GM21576 (cell line): ENCODE data around the gene MRPL27.

Experiments used
- ATAC-seq: cut with Tn5 transposase; IDR thresholded peaks from one replicate; pipeline ENCODE4 v1.9.1; 2021; ENCODE audit warnings: mild to moderate bottlenecking, moderate library complexity; ENCODE audit not compliant: unreplicated experiment

Gene MRPL27

DNA sequence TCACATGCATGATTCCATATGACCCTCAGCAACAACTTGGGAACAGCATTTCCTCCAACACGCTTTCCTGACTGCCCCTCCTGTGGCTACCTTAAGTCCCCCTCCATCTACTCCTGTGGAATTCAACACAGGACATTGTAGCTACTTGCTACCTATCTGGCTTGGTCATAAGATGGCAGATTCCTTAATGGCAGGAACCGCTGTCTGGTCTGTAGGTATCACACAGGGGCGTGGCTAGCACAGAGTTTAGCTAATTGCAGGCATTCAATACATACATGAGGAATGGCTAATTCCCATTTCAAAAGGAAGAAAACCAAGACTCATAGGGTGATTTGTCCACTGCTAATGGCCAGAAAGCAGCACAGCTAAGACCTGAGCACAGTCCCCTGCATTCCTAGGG, 15.7 kb upstream of the MRPL27 start:
- ATAC-seq, result no peak

DNA sequence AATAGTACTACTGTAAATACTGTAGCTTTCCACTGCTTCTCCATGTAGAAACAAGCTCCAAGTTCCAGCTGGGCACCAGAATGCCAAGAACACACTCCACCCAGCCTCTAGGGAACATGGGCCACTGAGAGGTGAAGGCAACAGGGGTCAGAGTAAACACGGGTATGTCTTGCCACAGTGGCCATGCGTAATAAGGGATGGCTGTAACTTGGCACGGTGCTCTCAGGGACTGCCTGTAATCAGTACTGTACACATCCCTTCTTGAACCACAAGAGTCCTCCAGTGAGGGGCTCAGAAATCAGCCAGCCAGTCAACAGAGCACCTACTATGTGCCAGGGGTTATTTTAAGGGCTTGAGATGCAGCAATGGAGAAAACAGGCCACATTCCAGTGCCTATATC, 13.5 kb upstream of the MRPL27 start:
- no peak for ATAC-seq

DNA sequence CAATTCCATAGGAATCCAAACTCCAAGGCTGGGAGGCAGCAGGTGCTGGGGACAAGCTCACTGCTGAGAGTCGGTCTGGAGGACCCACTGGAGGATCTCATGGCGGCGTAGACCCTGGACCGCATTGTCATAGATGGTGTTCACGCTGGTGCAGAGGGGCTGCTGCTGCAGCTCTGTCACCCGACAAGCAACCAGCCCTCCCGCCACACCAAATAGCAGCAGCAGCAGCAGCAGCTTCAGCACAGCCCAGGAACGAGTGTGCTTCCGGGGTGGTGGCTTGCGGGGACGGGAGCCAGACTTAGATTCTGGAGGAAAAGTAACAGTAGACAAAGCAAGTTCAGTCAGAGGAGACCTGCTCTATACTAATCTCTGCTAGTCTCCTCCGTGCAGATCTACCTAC, 9.9 kb upstream of the MRPL27 start:
- ATAC-seq, result no peak

DNA sequence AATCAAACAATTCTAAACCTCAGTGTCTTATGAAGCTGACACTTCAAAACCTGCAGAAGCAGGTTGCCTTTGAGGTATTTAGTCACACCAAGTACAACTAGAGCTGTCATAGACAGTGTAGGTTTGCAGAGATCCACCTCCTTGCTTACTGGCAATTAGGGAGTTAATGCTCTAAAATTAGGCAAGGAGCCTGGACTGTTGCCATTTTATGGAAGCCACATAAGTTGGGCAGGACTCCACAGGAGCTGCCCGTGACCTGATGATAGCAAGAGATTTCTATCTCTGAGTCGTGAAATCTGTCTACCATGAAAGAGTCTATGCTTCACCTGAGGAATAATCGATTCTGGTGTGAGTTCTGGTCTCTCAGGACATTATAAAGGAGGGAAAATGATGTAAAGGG, 8.9 kb upstream of the MRPL27 start:
- no peak for ATAC-seq

DNA sequence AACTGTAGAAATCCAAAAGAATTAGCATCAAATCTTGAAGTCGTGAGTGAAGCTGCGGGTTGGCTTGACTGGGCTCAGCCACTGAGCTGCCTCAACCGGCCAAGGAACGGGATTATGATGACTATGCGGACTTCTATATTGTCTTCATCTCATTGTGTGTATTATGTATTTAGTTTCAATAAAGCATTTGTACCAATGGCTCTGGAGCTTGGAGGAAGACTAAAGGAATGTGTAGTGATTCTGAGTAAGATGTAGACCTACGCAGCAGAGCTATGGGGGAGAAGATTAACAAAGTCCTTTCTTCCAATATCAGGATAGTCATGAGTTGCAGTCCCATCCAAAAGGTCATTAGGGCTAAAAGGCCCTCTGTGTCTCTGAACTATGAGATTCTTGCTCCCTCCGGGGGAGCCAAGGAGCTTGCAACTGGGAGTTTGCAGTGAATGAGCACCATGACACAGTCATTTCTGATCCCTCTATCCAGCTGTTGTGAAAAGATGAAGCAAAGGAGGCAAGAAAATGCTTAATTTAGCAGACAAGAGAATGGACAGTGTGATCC, 8.4 kb upstream of the MRPL27 start:
- no peak for ATAC-seq

DNA sequence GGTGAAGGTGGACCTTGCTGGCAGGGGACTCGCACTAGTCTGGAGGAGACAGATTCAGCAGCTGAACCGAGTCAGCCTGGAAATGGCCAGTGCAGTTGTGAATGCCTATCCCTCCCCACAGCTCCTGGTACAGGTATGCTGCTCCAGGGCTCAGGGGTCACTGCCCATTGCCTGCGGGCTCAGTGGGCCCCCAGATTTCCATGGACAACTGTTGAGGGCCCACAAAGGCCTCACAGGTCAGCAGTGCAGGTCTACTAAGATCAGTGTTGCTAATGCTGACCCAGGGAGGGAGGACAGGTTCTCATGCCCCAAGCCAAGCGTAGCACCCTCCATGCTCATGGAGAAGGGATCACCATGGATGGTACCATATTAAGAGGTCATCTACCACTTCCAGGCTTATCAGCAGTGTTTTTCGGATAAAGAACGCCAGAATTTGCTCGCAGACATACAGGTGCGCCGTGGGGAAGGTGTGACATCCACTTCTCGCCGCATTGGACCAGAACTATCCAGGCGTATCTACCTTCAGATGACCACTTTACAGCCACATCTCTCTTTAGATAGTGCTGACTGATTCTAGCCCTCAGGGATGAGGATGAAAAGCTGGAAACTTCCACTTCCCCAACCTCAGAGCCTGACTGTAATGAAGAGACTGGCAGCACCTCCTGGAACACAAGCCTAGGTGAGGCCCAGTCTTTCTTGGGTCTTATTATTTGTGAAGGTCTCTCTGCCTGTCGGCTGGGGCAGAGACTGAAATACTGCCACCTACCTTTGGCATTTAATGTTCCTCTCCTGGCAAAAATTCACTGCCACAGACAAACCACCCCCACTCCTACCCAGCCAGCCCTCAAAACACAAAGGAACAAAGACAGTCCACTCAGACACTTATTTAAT, 7.6 kb upstream of the MRPL27 start:
- no peak for ATAC-seq

DNA sequence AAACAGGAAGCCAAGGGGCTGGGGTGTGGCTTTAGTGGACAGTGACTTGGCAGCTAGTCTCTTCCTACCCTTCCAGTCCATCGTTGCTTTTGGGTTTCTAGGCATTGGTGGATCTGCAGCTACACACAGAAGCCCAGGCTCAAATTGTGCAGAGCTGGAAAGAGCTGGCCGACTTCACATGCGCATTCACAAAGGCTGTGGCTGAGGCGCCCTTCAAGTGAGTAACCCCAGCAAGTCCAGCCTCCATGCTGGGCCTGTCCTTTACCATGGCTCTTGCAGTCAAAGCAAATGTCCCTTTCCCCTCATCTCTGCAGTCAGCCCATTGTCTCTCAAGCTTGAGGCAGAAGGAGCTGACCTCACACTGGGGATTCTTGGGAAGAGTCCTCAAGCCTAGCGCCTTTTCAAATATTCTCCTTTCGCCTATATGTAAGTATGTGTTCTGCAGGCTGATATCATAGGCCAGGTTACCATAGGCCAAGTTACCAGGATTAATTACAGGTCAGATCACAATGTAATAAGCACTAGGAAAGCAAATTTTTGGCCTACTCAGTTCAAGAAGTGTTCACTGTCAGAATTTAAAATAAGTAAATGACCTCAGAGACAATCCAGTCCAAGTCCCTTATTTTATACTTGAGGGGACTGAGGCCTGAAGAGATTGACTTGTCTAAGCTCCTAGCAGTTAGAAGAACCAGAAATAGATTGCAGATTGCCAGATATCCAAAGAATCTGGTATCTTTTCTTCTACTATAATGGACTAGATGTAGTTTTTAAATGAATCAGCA, 6.6 kb upstream of the MRPL27 start:
- no peak for ATAC-seq

DNA sequence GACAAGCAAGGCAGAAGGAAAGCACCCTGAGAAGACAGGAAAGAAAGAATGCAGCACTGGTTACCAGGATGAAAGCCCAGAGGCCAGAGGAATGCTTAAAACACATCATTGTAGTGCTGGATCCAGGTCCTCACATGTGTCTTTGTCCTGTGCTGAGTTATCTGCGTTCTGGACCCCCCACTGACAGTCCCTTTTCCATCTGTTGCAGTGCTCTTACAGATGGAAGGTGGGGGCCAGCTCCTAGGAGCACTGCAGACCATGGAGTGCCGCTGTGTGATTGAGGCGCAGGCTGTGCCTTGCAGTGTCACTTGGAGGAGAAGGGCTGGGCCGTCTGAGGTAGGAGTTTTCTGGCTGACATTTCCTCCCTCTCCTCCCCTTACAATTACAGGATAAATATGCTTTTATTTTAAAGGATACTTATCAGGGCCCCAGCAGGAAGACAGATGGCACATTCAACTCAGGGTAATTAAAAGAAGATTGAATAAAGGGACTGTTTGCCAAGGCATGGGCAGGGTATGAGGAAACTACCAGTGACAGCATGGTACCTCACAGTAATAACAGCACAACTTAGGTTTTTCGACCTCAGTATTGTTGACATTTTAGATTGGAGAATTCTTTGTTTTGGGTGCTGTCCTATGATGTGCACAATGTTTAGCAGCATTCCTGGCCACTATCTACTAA, 3.0 kb upstream of the MRPL27 start:
- no peak for ATAC-seq

DNA sequence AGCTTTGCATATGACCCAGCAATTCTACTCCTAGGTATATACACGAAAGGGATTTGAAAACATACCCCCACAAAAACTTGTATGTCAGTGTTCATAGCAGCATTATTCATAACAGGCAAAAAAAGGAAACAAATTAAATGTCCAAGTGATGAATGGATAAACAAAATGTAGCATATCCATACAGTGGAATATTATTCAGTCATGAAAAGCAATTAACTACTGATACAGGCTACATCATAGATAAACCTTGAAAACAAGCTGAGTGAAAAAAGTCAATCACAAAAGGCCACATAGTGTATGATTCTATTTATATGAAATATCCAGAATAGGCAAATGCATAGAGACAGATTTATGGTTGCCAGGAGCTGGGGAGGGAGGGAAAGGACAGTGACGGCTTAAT, 721 bp upstream of the MRPL27 start:
- no peak for ATAC-seq

DNA sequence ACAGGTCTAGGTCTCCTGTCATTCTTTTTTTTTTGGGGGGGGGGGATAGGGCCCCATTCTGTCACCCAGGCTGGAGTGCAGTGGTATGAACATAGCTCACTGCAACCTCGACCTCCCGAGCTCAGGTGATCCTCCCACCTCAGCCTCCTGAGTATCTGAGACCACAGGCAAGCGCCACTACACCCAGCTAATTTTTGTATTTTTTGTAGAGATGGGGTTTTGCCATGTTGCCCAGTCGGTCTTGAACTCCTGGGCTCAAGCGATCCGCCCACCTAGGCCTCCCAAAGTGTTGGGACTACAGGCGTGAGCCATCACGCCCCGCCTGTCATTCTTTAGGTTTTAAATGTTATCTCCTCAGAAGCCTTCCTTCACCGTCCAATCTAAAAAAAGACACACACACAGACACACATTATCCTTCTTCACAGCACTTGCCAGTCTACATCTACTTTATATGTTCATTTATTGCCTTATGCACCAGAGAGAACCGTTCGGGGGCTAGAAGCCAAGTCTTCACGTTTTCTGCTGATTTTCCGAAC, 694 bp downstream of the MRPL27 start:
- no peak for ATAC-seq

DNA sequence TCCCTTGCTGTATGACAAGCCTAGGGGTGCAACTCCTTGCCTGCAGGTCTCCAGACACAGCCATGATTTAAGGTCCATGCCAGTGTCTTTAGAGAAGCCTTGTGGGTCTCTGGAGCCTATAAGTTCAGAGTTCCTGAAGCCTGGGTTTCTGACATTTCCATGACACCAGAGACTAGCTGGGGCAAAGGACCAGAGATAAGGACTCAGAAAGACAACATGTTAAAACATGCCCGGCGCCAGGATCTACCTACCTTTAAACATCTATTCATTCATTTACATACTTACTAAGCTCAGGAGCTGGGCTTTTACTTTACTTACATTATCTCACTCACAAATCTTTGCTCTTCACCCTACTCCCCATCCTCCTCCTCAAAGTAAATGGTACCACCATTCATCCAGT, 1.5 kb downstream of the MRPL27 start:
- ATAC-seq, result no peak

DNA sequence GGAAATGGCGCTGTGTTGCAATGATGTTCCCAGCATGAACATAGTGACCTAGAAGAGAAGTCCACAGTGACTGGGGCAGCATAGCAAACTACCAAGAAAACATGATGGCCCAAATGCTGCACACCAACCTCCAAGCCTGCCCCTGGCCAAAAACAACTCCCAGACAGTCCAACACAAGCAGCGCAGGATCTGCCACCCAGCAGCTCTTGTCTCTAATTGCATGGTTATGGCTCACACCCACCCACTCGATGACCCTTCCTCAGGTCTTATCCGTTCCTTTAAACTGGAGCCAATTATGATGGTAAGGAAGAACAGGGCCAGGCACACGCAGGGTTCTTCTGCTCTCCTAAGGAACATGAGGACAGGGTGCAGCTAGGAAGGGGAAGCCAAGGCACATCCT, 2.9 kb downstream of the MRPL27 start:
- ATAC-seq, result no peak

DNA sequence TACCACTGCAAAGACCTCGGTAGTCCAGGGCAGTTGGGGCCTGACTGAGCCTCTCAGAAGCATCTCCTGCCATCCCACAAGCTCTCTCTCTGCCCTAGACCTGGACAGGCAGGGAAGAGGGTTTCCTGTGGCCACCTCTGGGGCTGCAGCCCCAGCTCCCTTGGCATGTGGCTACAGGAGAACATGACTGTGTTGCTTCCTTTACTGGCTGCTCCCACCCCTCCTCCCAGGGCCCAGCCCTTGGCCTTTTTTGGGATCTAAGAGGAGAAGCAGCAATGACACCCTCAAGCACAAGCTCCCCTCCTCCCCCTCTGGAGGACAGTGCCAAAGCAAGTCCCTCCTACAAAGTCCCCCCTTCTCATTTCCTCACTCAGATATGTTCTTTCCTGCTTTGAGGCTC, 5.6 kb downstream of the MRPL27 start:
- no peak for ATAC-seq

DNA sequence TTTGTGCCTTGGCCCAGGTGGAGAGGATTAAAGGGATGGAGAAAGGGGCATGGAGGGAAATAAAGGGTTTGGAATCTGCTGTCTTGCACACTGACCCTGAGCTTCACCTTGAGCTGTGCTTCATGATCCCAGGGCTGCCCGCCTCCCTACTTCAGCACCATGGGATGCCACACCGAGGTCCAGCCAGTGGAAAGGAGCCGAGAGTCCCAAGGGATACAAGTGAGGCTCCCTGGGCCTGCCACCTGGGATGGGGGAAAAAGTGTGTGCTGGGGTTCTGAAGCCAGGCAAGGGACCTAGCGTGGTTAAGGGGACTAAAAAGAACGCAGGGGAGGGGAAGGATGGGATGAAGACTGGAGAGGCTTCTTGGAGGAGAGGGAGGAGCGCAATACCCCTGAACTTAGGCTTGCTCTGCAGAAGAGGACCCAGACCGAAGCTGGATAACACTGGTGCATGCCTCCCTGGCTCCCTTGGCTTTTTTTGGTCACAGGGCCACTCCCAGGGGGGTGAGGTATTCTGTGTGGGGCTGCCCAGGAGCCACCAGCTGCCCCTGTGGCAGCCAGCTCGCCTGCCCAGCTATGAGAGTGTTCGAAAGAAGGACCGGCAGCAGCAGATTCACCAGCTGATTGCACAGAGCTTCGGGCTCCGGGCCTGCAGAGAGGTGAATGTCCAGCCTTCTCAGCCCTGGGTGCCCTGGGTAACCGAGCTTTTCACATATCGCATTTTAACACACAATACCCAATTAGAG, 7.2 kb downstream of the MRPL27 start:
- ATAC-seq, result no peak

DNA sequence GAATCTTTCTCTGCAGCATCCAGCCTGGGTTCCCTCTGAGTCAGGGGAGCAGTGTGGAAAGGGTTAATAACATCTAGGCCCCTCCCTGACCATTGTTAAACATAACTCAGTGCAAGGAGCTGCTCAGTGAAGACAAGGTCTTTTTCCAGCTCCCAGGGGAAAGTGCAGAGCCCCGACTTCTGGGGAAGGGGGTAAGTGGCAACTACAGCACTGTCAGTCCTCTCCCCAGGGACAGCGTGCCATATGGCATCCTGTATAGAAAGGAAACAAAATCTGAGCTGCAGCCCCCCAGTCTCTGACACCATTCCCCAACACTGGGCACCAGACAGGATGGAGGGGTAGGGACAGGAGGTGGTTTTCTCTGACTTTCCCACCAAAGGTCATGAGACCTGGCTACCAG, 7.8 kb downstream of the MRPL27 start:
- ATAC-seq, result no peak

DNA sequence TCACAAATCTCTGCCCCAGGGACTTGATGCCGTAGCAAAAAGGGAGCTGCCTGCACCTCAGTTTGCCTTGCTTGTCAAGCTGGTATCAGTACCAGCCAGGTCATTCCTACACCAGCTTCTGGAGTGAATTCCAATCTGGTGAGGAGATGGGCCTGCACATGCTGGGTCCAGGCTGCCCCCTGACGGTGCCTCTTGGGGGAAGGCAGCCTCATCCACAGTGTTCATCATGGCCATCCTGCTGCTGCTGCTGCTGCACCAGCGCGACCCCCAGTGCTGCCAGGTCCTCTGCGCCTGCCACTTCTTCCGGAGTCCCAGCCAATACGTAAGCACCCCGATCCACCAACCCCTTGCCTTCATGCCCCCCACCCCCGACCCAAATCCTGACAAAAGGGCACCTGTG, 8.3 kb downstream of the MRPL27 start:
- no peak for ATAC-seq

DNA sequence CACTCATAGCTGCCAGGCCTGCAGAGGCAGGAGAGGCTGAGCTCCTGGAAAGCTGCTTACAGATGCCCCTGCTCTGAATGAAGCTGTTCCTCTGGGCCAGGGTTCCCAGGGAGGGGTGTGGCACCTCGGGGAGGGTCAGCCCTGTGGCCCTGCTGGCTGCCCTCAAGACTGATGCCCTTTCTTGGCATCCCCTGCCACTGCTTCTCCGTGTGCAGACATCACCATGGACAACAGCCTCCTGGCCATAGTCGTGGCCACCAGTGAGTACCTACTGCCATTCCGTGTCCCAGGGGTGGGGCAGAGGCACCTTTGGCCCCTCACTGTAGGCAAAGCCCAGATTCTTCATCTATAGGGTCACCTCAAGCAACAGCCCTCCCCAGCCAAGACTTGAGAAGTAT, 8.9 kb downstream of the MRPL27 start:
- ATAC-seq, result no peak

DNA sequence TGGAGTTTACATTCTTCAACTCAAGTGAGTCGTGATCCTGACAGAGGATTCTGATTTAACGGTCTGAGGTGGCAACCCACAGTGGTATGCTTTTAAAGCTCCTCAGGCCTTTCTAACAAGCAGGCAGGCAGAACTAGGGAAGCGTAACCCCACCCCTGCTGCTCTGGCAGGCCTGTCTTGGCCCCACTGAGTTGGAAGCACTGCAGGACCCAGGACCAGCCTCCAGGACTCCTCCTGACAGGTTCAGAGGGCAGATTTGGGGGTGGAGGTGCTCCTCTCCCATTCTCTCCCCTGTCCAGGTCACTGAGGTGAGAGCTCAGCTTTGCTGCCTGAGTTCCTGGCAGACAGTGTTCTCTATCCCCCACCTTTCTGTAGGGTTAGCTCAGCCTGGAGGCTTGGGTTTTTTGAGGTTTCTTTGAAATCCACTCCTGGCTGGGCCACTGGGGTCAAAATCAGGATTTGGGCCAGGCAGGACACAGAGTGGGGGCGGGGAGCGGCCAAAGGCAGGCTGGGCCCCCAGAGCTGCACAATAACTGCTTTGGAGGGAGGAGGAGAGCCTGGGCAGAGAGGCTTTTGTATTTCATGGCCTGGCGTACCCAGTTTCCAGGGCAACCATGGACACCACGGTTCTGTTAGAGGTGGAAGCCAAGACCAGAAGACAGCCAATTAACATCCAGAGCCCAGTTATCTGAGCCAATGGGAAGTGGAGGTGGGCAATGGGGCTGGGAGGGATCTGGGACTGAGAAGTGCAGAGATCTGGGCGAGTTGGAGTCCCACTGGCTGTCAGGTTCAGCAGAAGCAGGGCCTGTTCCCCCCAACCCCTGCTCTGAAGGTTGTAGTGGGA, 9.5 kb downstream of the MRPL27 start:
- ATAC-seq, result no peak

DNA sequence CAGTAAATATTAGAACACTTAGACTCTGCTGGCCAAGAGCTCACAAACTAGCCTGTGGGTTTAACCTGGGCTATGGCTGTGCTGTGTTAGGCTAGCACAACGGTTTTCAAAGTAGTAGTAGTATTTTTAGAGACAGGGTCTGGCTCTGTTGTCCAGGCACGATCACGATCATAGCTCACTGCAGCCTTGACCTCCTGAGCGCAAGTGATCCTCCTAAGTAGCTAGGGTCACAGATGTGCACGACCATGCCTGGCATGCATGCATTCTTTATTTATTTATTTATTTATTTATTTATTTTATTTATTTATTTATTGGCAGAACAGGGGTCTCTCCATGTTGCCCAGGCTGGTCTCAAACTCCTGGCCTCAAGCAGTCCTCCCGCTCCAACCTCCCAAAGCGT, 10.3 kb downstream of the MRPL27 start:
- no peak for ATAC-seq
